A549 (cell line): ENCODE data around the gene FAM13A. TPM values are rescaled to one million over a fixed set of nuclear protein-coding genes. Genes with fewer than 3 reads are reported as not detected.

Source experiments
- ATAC-seq, 2 experiments: fragments of 200-7000 bp in 1 of 2; fragments of >200 bp in 1 of 2; cut with Nextera tagmentation in 1 of 2; cut with Tn5 transposase in 1 of 2; 3 replicates each; pipeline versions ENCODE4 v1.8.0 to v1.9.1; 2018 to 2020; ENCODE audit warnings: mild to moderate bottlenecking in 1 of 2, moderate library complexity in 1 of 2
- CTCF ChIA-PET: fragments of 300-600 bp; sonication (Branson Sonifier 250); formaldehyde crosslinking; extraction: SDS; loops from one replicate; lab custom pipeline; 2021; ENCODE audit warnings: antibody characterized with exemption, inconsistent platforms; lab: Yijun Ruan, JAX
- POLR2A ChIA-PET: fragments of 350-600 bp; formaldehyde crosslinking; extraction: SDS; loops from one replicate; lab custom pipeline; 2021; ENCODE audit warnings: antibody characterized with exemption, inconsistent platforms; lab: Yijun Ruan, JAX
- DNase-seq, 2 experiments: peaks; one replicate each; pipeline versions ENCODE4 v3.0.0 to v3.0.0-alpha.2; 2011 to 2016; ENCODE audit warnings: low read depth in 1 of 2, low spot score in 1 of 2
- FAIRE-seq: peaks from 2 replicates; lab custom pipeline; 2011; peaks lifted over from hg19 to GRCh38; lab: Jason Lieb, UNC
- H3K27ac ChIP-seq, 2 experiments: fragments of >200 bp; sonication (Bioruptor Twin); formaldehyde crosslinking; 3 replicates each; pipeline ENCODE4 v1.5.1; 2016 to 2017
- H3K4me1 ChIP-seq: fragments of >200 bp; sonication (Bioruptor Twin); formaldehyde crosslinking; 3 replicates; pipeline ENCODE4 v1.6.1; 2016
- H3K4me2 ChIP-seq: fragments of >200 bp; sonication (Bioruptor Twin); formaldehyde crosslinking; 3 replicates; pipeline ENCODE4 v1.6.1; 2016
- H3K4me3 ChIP-seq: fragments of >200 bp; sonication (Bioruptor Twin); formaldehyde crosslinking; 3 replicates; pipeline ENCODE4 v1.5.1; 2016
- H3K9me3 ChIP-seq: fragments of >200 bp; sonication (Bioruptor Twin); formaldehyde crosslinking; 3 replicates; pipeline ENCODE4 v1.6.1; 2016
- BCL3 ChIP-seq: fragments of >200 bp; sonication (Bioruptor Twin); formaldehyde crosslinking; IDR thresholded peaks from 3 replicates; pipeline ENCODE4 v1.6.1; 2016
- BHLHE40 ChIP-seq: IDR thresholded peaks from 2 replicates; pipeline ENCODE4 v1.6.1; 2012; ENCODE audit warnings: low read depth, low read length, inconsistent platforms
- CBX2 ChIP-seq: fragments of 200-600 bp; sonication (generic); IDR thresholded peaks from 2 replicates; pipeline ENCODE4 v1.6.1; 2016; ENCODE audit warnings: low read depth, mild to moderate bottlenecking, borderline replicate concordance
- CHD2 ChIP-seq: fragments of 150-350 bp; IDR thresholded peaks from 2 replicates; pipeline ENCODE4 v1.6.1; 2014; ENCODE audit warnings: low read length; ENCODE audit not compliant: partially characterized antibody
- EHMT2 ChIP-seq: fragments of 200-600 bp; sonication (generic); IDR thresholded peaks from 2 replicates; pipeline ENCODE4 v1.6.1; 2016; ENCODE audit warnings: antibody characterized with exemption, low read depth, mild to moderate bottlenecking, moderate library complexity
- ELK1 ChIP-seq: fragments of 150-350 bp; IDR thresholded peaks from 2 replicates; pipeline ENCODE4 v1.6.1; 2014; ENCODE audit warnings: low read depth, mild to moderate bottlenecking, low read length
- FOSL2 ChIP-seq, 2 experiments: fragments of 450-650 bp in 1 of 2; fragments of >200 bp in 1 of 2; sonication (Bioruptor Twin) in 1 of 2; formaldehyde crosslinking; IDR thresholded peaks; 2 replicates each; pipeline versions ENCODE4 v1.5.0 to v1.6.1; 2016 to 2020; ENCODE audit warnings: mild to moderate bottlenecking in 1 of 2, moderate library complexity in 1 of 2
- FOXS1 ChIP-seq: fragments of 250-450 bp; sonication (Bioruptor Pico); IDR thresholded peaks from 2 replicates; pipeline ENCODE4 v1.5.0; 2020; ENCODE audit warnings: mild to moderate bottlenecking, moderate library complexity
- GATA3 ChIP-seq: IDR thresholded peaks from 2 replicates; pipeline ENCODE4 v1.6.1; 2012; ENCODE audit warnings: borderline replicate concordance
- HDAC2 ChIP-seq: fragments of 200-600 bp; sonication (generic); IDR thresholded peaks from 2 replicates; pipeline ENCODE4 v1.6.1; 2016
- HES2 ChIP-seq: fragments of >200 bp; sonication (Bioruptor Twin); formaldehyde crosslinking; IDR thresholded peaks from 2 replicates; pipeline ENCODE4 v1.6.1; 2016
- HOXA7 ChIP-seq: fragments of 250-450 bp; sonication (Bioruptor Pico); IDR thresholded peaks from 2 replicates; pipeline ENCODE4 v1.5.0; 2020; ENCODE audit warnings: mild to moderate bottlenecking, moderate library complexity
- HOXB13 ChIP-seq: fragments of 250-450 bp; sonication (Bioruptor Pico); IDR thresholded peaks from 2 replicates; pipeline ENCODE4 v1.5.0; 2020; ENCODE audit warnings: low read depth, mild to moderate bottlenecking, moderate library complexity
- JUN ChIP-seq, 2 experiments: fragments of >200 bp; sonication (Bioruptor Twin); formaldehyde crosslinking; IDR thresholded peaks; 2 replicates in 1 of 2; 3 replicates in 1 of 2; pipeline ENCODE4 v1.6.1; 2016 to 2017
- KDM1A ChIP-seq: fragments of 200-600 bp; sonication (generic); IDR thresholded peaks from 2 replicates; pipeline ENCODE4 v1.6.1; 2016; ENCODE audit warnings: low read depth, mild to moderate bottlenecking
- KDM5A ChIP-seq: fragments of 200-600 bp; sonication (generic); IDR thresholded peaks from 2 replicates; pipeline ENCODE4 v1.6.1; 2016; ENCODE audit warnings: antibody characterized with exemption, mild to moderate bottlenecking
- MAFK ChIP-seq: fragments of 450-650 bp; IDR thresholded peaks from 2 replicates; pipeline ENCODE4 v1.6.1; 2014; ENCODE audit not compliant: partially characterized antibody
- MAX ChIP-seq: IDR thresholded peaks from 2 replicates; pipeline ENCODE4 v1.6.1; 2012
- MAZ ChIP-seq: fragments of 150-350 bp; IDR thresholded peaks from 2 replicates; pipeline ENCODE4 v1.6.1; 2014; ENCODE audit warnings: antibody characterized with exemption, low read depth, low read length, borderline replicate concordance
- MYC ChIP-seq: IDR thresholded peaks from 2 replicates; pipeline ENCODE4 v1.6.1; 2012; ENCODE audit warnings: mild to moderate bottlenecking, inconsistent platforms, low read length, improper control_type of control experiment, borderline replicate concordance
- NFE2L2 ChIP-seq: fragments of 150-350 bp; conservative IDR thresholded peaks from 2 replicates; pipeline ENCODE4 v1.6.1; 2014; ENCODE audit warnings: low read length
- POLR2AphosphoS2 ChIP-seq: conservative IDR thresholded peaks from 2 replicates; pipeline ENCODE4 v1.6.1; 2012; ENCODE audit warnings: low read length, improper control_type of control experiment, inconsistent platforms
- RAD21 ChIP-seq, 2 experiments: fragments of >200 bp in 1 of 2; sonication (Bioruptor Twin) in 1 of 2; formaldehyde crosslinking in 1 of 2; IDR thresholded peaks in 1 of 2; conservative IDR thresholded peaks in 1 of 2; 2 replicates in 1 of 2; 3 replicates in 1 of 2; pipeline ENCODE4 v1.6.1; 2012 to 2018; ENCODE audit warnings: inconsistent platforms in 1 of 2
- RCOR1 ChIP-seq: fragments of 150-350 bp; IDR thresholded peaks from 2 replicates; pipeline ENCODE4 v1.6.1; 2014; ENCODE audit warnings: antibody characterized with exemption, low read length, low read depth
- RFX5 ChIP-seq: fragments of 450-650 bp; IDR thresholded peaks from 2 replicates; pipeline ENCODE4 v1.7.1; 2014; ENCODE audit warnings: antibody characterized with exemption, mild to moderate bottlenecking, moderate library complexity
- SREBF2 ChIP-seq: fragments of 450-650 bp; IDR thresholded peaks from 2 replicates; pipeline ENCODE4 v1.6.1; 2014; ENCODE audit warnings: mild to moderate bottlenecking, moderate library complexity
- TP53 ChIP-seq: fragments of 250-450 bp; sonication (Bioruptor Pico); IDR thresholded peaks from 2 replicates; pipeline ENCODE4 v1.5.0; 2021; ENCODE audit warnings: mild to moderate bottlenecking, moderate library complexity
- WGBS: methylation state at CpG from one replicate; pipeline ENCODE4 v1.1.6; 2017; ENCODE audit errors: missing lambda C conversion rate; 5-methylcytosine and 5-hydroxymethylcytosine counted together
- polyA plus RNA-seq, 4 experiments: library from polyadenylated mRNA; depleted of rRNA in 3 of 4; stranded (reverse); fragments of >200 nt; fragmentation: RNase III in 1 of 4; extraction: RNeasy Plus Mini Kit Qiagen cat#74134 plus additional on column Dnase treatment in 1 of 4; gene quantifications; 2 replicates in 3 of 4; 3 replicates in 1 of 4; pipeline ENCODE4 v1.2.3, GENCODE V29; 2011 to 2017

The FAM13A gene
- polyA plus RNA-seq, 2 of the 4 experiments (the other 2 are of a cell fraction), result 6.5 to 22.0 TPM

- no peak for ATAC-seq
These were observed 75.4 kb downstream of the FAM13A start for GRCh38 chr4:88981556-88981955.

GRCh38 chr4:88979276-88979675, 77.7 kb downstream of the FAM13A start:
- no peak overlapping the region for H3K4me2 ChIP-seq
- 79% methylated on average over 2 of the region's 2 CpGs for WGBS
- FAIRE-seq, result no peak
- POLR2A ChIA-PET, result no interaction called here
- TF ChIP-seq HES2, result no peak
- TF ChIP-seq MAFK, result no peak
- TF ChIP-seq BHLHE40, result no peak
- TF ChIP-seq ELK1, result no peak
- no peak for TF ChIP-seq NFE2L2
- TF ChIP-seq RCOR1, result no peak
- no peak for TF ChIP-seq RAD21 (conservative IDR thresholded peaks at IDR 0.05 in 1 of 2, IDR thresholded peaks at IDR 0.05 in 1 of 2)
- TF ChIP-seq JUN (IDR thresholded peaks at IDR 0.05), result no peak
- TF ChIP-seq MAX, result no peak
- TF ChIP-seq HOXB13 (CRISPR knock-in tag), result no peak
- TF ChIP-seq SREBF2, result no peak
- TF ChIP-seq BCL3, result no peak
- TF ChIP-seq CBX2, result no peak
- no peak for TF ChIP-seq HOXA7 (CRISPR knock-in tag)
- no peak for TF ChIP-seq MAZ
- TF ChIP-seq RFX5, result no peak
- TF ChIP-seq CHD2, result no peak
- no peak for TF ChIP-seq MYC
- TF ChIP-seq, all 56 proteins: peak for 0
- DNase-seq (no peak), ATAC-seq (no peak)
- Histone ChIP-seq H3K9me3 (no peaks in the 10 kb centered on the region), H3K27ac (no peak overlapping the region), H3K4me3 (no peak overlapping the region), H3K4me1 (peaks cover 7% of the 10 kb centered on the region; the same call in 1 of the 3 replicates)
- CTCF ChIA-PET, result no interaction called here

More at GRCh38 chr4:88981556-88981955, 75.4 kb downstream of the FAM13A start:
- Histone ChIP-seq H3K4me1 (peaks cover 19% of the 10 kb centered on the region; the same call in 2 of the 3 replicates), H3K4me2 (no peak overlapping the region), H3K9me3 (no peaks in the 10 kb centered on the region), H3K4me3 (no peak overlapping the region), H3K27ac (no peak overlapping the region)
- DNase-seq (no peak), FAIRE-seq (no peak)
- 58% methylated on average over 2 of the region's 2 CpGs for WGBS
- CTCF ChIA-PET, result no interaction called here
- TF ChIP-seq HDAC2, result no peak
- no peak for TF ChIP-seq POLR2AphosphoS2
- TF ChIP-seq, all 56 proteins: peak for 0
- POLR2A ChIA-PET, result no interaction called here

- TF ChIP-seq FOXS1 (CRISPR knock-in tag) (no peak), KDM1A (no peak), ELK1 (no peak), KDM5A (no peak), GATA3 (no peak), TP53 (CRISPR knock-in tag) (no peak), MAFK (no peak), EHMT2 (no peak), FOSL2 (IDR thresholded peaks at IDR 0.05) (no peak), FOSL2 (CRISPR knock-in tag; IDR thresholded peaks at IDR 0.05) (no peak)
- H3K4me2 ChIP-seq, result no peak overlapping the region
- no peak overlapping the region for H3K27ac ChIP-seq
- ATAC-seq (no peak), DNase-seq (no peak), FAIRE-seq (no peak)
- CTCF ChIA-PET, result no interaction called here
- POLR2A ChIA-PET, result no interaction called here
- H3K4me1 ChIP-seq, result peaks cover under 1% of the 10 kb centered on the region; the same call in 1 of the 3 replicates
- no peaks in the 10 kb centered on the region for H3K9me3 ChIP-seq
- no peak overlapping the region for H3K4me3 ChIP-seq
These were observed 80.3 kb downstream of the FAM13A start for GRCh38 chr4:88976775-88977035.
